Germinal center (tissue), 1 donor: Measurements from ENCODE around the gene LRRC53.
A peak's percentile ranks its signal among the peaks of the same experiment; 100 is the strongest.

Source experiments
- DNase-seq: peaks from one replicate; pipeline ENCODE4 v3.0.0; 2012; ENCODE audit warnings: mixed read lengths, low spot score

LRRC53 gene

GRCh38 chr1:74496669-74497068 lies 15.7 kb downstream of the LRRC53 start:
- DNase-seq: no peak

- DNase-seq: no peak
Measured at GRCh38 chr1:74486036-74486435, 26.4 kb downstream of the LRRC53 start.

GRCh38 chr1:74485622-74486021 lies 26.8 kb downstream of the LRRC53 start:
- no peak for DNase-seq

GRCh38 chr1:74481607-74482006 lies 30.8 kb downstream of the LRRC53 start:
- DNase-seq: no peak

- DNase-seq: no peak
Measured at GRCh38 chr1:74480068-74480467, 32.3 kb downstream of the LRRC53 start.

- DNase-seq: no peak
Measured at GRCh38 chr1:74478979-74479378, 33.4 kb downstream of the LRRC53 start.

GRCh38 chr1:74474585-74474984 lies 37.8 kb downstream of the LRRC53 start:
- no peak for DNase-seq

GRCh38 chr1:74471470-74471869 lies 40.9 kb downstream of the LRRC53 start:
- DNase-seq: no peak

GRCh38 chr1:74470936-74471335 lies 41.5 kb downstream of the LRRC53 start:
- DNase-seq: no peak

- DNase-seq: no peak
Measured at GRCh38 chr1:74470251-74470650, 42.2 kb downstream of the LRRC53 start.

GRCh38 chr1:74468982-74469603 lies 43.3 kb downstream of the LRRC53 start:
- DNase-seq: peak; percentile 3

GRCh38 chr1:74467786-74468377 lies 44.5 kb downstream of the LRRC53 start:
- no peak for DNase-seq

- no peak for DNase-seq
Measured at GRCh38 chr1:74465193-74465681, 47.2 kb downstream of the LRRC53 start.

GRCh38 chr1:74464037-74464436 lies 48.4 kb downstream of the LRRC53 start:
- no peak for DNase-seq

- DNase-seq: no peak
Measured at GRCh38 chr1:74463333-74463988, 49.0 kb downstream of the LRRC53 start.

GRCh38 chr1:74457253-74457652 lies 55.2 kb downstream of the LRRC53 start:
- no peak for DNase-seq

GRCh38 chr1:74455390-74455789 lies 57.0 kb downstream of the LRRC53 start:
- no peak for DNase-seq

GRCh38 chr1:74453277-74453676 lies 59.1 kb downstream of the LRRC53 start:
- no peak for DNase-seq

- no peak for DNase-seq
Measured at GRCh38 chr1:74452035-74452434, 60.4 kb downstream of the LRRC53 start.

- no peak for DNase-seq
Measured at GRCh38 chr1:74437035-74437434, 75.4 kb downstream of the LRRC53 start.

GRCh38 chr1:74436078-74436477 lies 76.3 kb downstream of the LRRC53 start:
- no peak for DNase-seq

- no peak for DNase-seq
Measured at GRCh38 chr1:74434321-74434720, 78.1 kb downstream of the LRRC53 start.

- DNase-seq: no peak
Measured at GRCh38 chr1:74432325-74432724, 80.1 kb downstream of the LRRC53 start.
